Activated CD4-positive, alpha-beta T cell treated with anti-CD3 and anti-CD28 coated beads for 24 hours (primary cell): ENCODE results near the gene ANGPTL1.
"Not testable (repeated sequence)": the region's sequence is repeated elsewhere in the genome, so short reads cannot be mapped to it uniquely, and the experiment has no call there.

ENCODE experiments used
- DNase-seq, 2 donors: peaks; one replicate each; pipeline ENCODE4 v3.0.0-alpha.2; 2020; ENCODE audit warnings: low read depth in 2 of 2

ANGPTL1 gene

GRCh38 chr1:178867670-178868069 is 3.2 kb downstream of the ANGPTL1 start:
- no peak for DNase-seq

- no peak for DNase-seq
These were observed 6.6 kb downstream of the ANGPTL1 start for GRCh38 chr1:178864326-178864725.

GRCh38 chr1:178862864-178863263 is 8.0 kb downstream of the ANGPTL1 start:
- DNase-seq, result no peak

GRCh38 chr1:178862416-178862815 is 8.5 kb downstream of the ANGPTL1 start:
- no peak for DNase-seq

GRCh38 chr1:178857126-178857525 is 13.8 kb downstream of the ANGPTL1 start:
- no peak for DNase-seq

GRCh38 chr1:178849918-178850317 is 21.0 kb downstream of the ANGPTL1 start:
- no peak for DNase-seq

GRCh38 chr1:178847919-178848318 is 23.0 kb downstream of the ANGPTL1 start:
- not testable (repeated sequence) for DNase-seq

GRCh38 chr1:178847396-178847849 is 23.5 kb downstream of the ANGPTL1 start:
- DNase-seq, result no peak

- DNase-seq, result no peak
These were observed 24.6 kb downstream of the ANGPTL1 start for GRCh38 chr1:178846306-178846705.

GRCh38 chr1:178844436-178844835 is 26.4 kb downstream of the ANGPTL1 start:
- no peak for DNase-seq

GRCh38 chr1:178825167-178825566 is 45.7 kb downstream of the ANGPTL1 start:
- DNase-seq, result no peak

- DNase-seq, result no peak
These were observed 49.6 kb downstream of the ANGPTL1 start for GRCh38 chr1:178821134-178821866.

- DNase-seq, result no peak
These were observed 51.8 kb downstream of the ANGPTL1 start for GRCh38 chr1:178819123-178819522.

- no peak for DNase-seq
These were observed 52.5 kb downstream of the ANGPTL1 start for GRCh38 chr1:178818416-178818815.

- DNase-seq, result no peak
These were observed 60.3 kb downstream of the ANGPTL1 start for GRCh38 chr1:178810585-178810984.

- DNase-seq, result no peak
These were observed 62.3 kb downstream of the ANGPTL1 start for GRCh38 chr1:178808529-178808928.

GRCh38 chr1:178806665-178807300 is 64.1 kb downstream of the ANGPTL1 start:
- no peak for DNase-seq

GRCh38 chr1:178802873-178803272 is 68.0 kb downstream of the ANGPTL1 start:
- no peak for DNase-seq
